Gastroesophageal sphincter (tissue), 4 donors: Measurements from ENCODE around the gene EPHA10. TPM values are rescaled to one million over a fixed set of nuclear protein-coding genes. Genes with fewer than 3 reads are reported as not detected.

ENCODE experiments used
- ATAC-seq: fragments of 150-250 bp; one replicate; pipeline ENCODE4 v1.9.1; 2016; ENCODE audit warnings: mild to moderate bottlenecking, moderate library complexity
- H3K27ac ChIP-seq, 4 donors: fragments of 200-600 bp; sonication (generic) in 3 of 4; 1 replicate in 3 of 4; 2 replicates in 1 of 4; pipeline ENCODE4 v1.5.1; 2016 to 2019
- H3K27me3 ChIP-seq: fragments of 200-600 bp; sonication (generic); one replicate; pipeline ENCODE4 v1.5.1; 2019
- H3K36me3 ChIP-seq, 2 donors: fragments of 200-600 bp; sonication (generic); one replicate each; pipeline ENCODE4 v1.5.1; 2019; ENCODE audit warnings: control low read depth in 1 of 2
- H3K4me1 ChIP-seq, 3 donors: fragments of 200-600 bp; sonication (generic); 1 replicate in 2 of 3; 2 replicates in 1 of 3; pipeline ENCODE4 v1.5.1; 2016 to 2019; ENCODE audit warnings: control low read depth in 2 of 3
- H3K4me3 ChIP-seq, 2 donors: fragments of 200-600 bp; sonication (generic); one replicate each; pipeline ENCODE4 v1.5.1; 2019; ENCODE audit warnings: mild to moderate bottlenecking in 1 of 2, moderate library complexity in 1 of 2
- H3K9me3 ChIP-seq, 3 donors: fragments of 200-600 bp; sonication (generic); one replicate each; pipeline ENCODE4 v1.5.1; 2017 to 2019; ENCODE audit warnings: control low read depth in 2 of 3
- CTCF ChIP-seq, 4 experiments: fragments of 200-600 bp in 2 of 4; fragments of 450-650 bp in 2 of 4; sonication (generic) in 1 of 4; IDR thresholded peaks; one replicate each; pipeline ENCODE4 v1.5.1; 2017 to 2019; ENCODE audit warnings: antibody characterized with exemption in 4 of 4, mild to moderate bottlenecking in 2 of 4, moderate library complexity in 2 of 4
- EP300 ChIP-seq: sonication (generic); formaldehyde crosslinking; IDR thresholded peaks from one replicate; pipeline ENCODE4 v1.6.1; 2017; ENCODE audit warnings: antibody characterized with exemption, mild to moderate bottlenecking
- POLR2A ChIP-seq, 2 donors: fragments of 450-650 bp; IDR thresholded peaks; one replicate each; pipeline ENCODE4 v1.6.1; 2017; ENCODE audit warnings: antibody characterized with exemption in 2 of 2, mild to moderate bottlenecking in 2 of 2, moderate library complexity in 1 of 2
- POLR2AphosphoS5 ChIP-seq: sonication (generic); formaldehyde crosslinking; IDR thresholded peaks from one replicate; pipeline ENCODE4 v1.6.1; 2017; ENCODE audit warnings: antibody characterized with exemption
- WGBS, 2 donors: methylation state at CpG; one replicate each; pipeline ENCODE4 v1.1.5; 2018; ENCODE audit warnings: low coverage in 1 of 2; 5-methylcytosine and 5-hydroxymethylcytosine counted together
- total RNA-seq, 4 donors: library from RNA; depleted of rRNA; stranded (reverse); fragments of >200 nt; gene quantifications; one replicate each; pipeline ENCODE4 v1.1.0, GENCODE V29; 2016

The EPHA10 gene
- total RNA-seq, 4 donors from 2014 or later: 0.12 to 0.93 (median 0.51) TPM

DNA sequence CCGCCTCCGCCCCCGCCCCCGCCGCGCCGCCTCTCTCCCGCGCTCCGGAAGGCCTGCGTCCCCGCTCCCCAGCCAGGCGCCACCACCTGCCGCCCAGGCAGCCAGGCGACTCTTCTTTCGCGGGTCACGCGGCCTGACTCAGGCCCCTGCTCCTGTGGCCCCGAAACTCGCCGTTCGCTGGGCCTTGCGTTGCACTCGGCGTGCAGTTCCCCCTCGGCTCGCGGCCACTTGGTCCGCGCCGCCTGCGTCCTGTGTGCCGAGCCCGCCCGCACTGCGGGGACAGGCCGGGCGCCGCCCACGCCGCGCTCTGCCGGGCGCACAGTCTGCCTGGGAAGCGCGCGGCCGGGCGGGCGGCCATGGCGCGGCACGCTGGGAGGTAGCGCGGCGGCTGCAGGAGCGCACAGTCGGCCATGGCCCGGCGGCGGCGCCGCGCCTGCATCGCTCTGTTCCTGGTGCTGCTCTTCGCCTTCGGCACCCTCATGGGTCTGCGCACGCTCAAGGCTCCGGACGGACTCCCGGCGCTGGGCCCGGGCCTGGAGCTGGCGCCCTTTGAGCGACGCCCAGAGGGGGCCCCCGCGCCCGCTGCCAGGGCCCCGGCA lies 29.0 kb upstream of the EPHA10 start, which contains the start of gene MANEAL:
Gene MANEAL (plus strand): TSS at position 75 of the 599 bp plus-strand sequence. CDS start 336 bp downstream, at position 411.
- TF ChIP-seq EP300: no peak
- no peak for TF ChIP-seq CTCF (IDR thresholded peaks at IDR 0.05)
- TF ChIP-seq POLR2A (IDR thresholded peaks at IDR 0.05): no peak
- TF ChIP-seq POLR2AphosphoS5: no peak
- Histone ChIP-seq H3K4me3 (peak within 1 kb of the TSS; percentile 57 to 66), H3K27me3 (peaks cover 9% of the 10 kb centered on the region), H3K9me3 (no peaks in the 10 kb centered on the region), H3K27ac (peak within 1 kb of the TSS in 1 of 4 donors; percentile 31), H3K4me1 (peaks cover 0 to 28% (median 16%) of the 10 kb centered on the region in 3 donors), H3K36me3 (peaks cover 0 to 15% of the 10 kb centered on the region in 2 donors)
- no CpG with 5 or more reads among the region's 82 CpGs for WGBS, 2 donors
- ATAC-seq: peak; percentile 69

GRCh38 chr1:37792943-37793686 lies 28.2 kb upstream of the EPHA10 start:
- Histone ChIP-seq H3K9me3 (no peaks in the 10 kb centered on the region), H3K27me3 (peaks cover 16% of the 10 kb centered on the region), H3K27ac (peak overlapping the region in 1 of 4 donors; percentile 31), H3K4me3 (peak overlapping the region; percentile 57 to 66), H3K36me3 (peaks cover 0 to 10% of the 10 kb centered on the region in 2 donors), H3K4me1 (peaks cover 0 to 28% (median 16%) of the 10 kb centered on the region in 3 donors)
- no peak for ATAC-seq
- TF ChIP-seq POLR2A (IDR thresholded peaks at IDR 0.05) (no peak), CTCF (IDR thresholded peaks at IDR 0.05) (no peak), POLR2AphosphoS5 (no peak), EP300 (no peak)
- 67% methylated on average over 3 to 7 of the region's 36 CpGs for WGBS, 2 donors

GRCh38 chr1:37782491-37782890 lies 17.6 kb upstream of the EPHA10 start:
- no peaks in the 10 kb centered on the region for H3K36me3 ChIP-seq
- no peak for ATAC-seq
- H3K27me3 ChIP-seq: peaks cover 62% of the 10 kb centered on the region
- WGBS, 2 donors: 79% methylated on average over 2 to 15 of the region's 17 CpGs
- H3K4me1 ChIP-seq: no peaks in the 10 kb centered on the region
- TF ChIP-seq EP300: no peak
- TF ChIP-seq POLR2AphosphoS5: no peak
- no peak for TF ChIP-seq POLR2A (IDR thresholded peaks at IDR 0.05)
- no peak for TF ChIP-seq CTCF (IDR thresholded peaks at IDR 0.05)
- no peaks in the 10 kb centered on the region for H3K9me3 ChIP-seq
- H3K4me3 ChIP-seq: no peak overlapping the region
- no peak overlapping the region for H3K27ac ChIP-seq

DNA sequence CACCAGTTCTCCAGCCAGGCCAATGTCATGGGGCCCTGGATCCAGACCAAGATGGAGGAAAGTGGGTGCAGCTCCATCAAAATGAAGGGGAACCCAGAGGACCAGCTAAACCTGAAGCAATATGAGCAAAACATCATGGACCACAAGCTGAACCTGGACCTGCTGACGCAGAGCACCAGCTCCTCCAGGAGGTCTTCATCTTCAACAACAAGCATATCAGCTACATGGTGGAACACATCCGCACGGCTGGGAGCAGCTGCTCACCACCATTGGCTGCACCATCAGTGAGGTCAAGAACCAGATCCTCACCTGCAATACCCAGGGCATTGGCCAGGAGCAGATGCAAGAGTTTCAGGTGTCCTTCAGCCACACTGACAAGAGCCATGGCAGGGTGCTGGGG lies 13.7 kb upstream of the EPHA10 start:
- Histone ChIP-seq H3K4me3 (no peak overlapping the region), H3K36me3 (no peaks in the 10 kb centered on the region), H3K27me3 (peaks cover 46% of the 10 kb centered on the region), H3K4me1 (no peaks in the 10 kb centered on the region), H3K27ac (no peak overlapping the region), H3K9me3 (peaks cover 0 to 2% (median 0%) of the 10 kb centered on the region in 3 donors)
- no peak for ATAC-seq
- TF ChIP-seq POLR2A (IDR thresholded peaks at IDR 0.05) (no peak), POLR2AphosphoS5 (no peak), CTCF (IDR thresholded peaks at IDR 0.05) (no peak), EP300 (no peak)
- no CpG with 5 or more reads among the region's 3 CpGs for WGBS, 2 donors
